Stimulated activated CD4-positive, alpha-beta T cell treated with anti-CD3 and anti-CD28 coated beads, Interleukin-2, amount 100 ng/mL, for 4 hours (primary cell): ENCODE results near the gene SARS2.
"Not testable (repeated sequence)": the region's sequence is repeated elsewhere in the genome, so short reads cannot be mapped to it uniquely, and the experiment has no call there.

Experiments used
- DNase-seq: peaks from one replicate; pipeline ENCODE4 v3.0.0-alpha.2; 2020; ENCODE audit warnings: low read depth

SARS2 gene

GRCh38 chr19:38929929-38930775, at the start of gene SARS2:
Gene SARS2 (minus strand): TSS chr19:38930763. CDS start chr19:38930736, 27 bp downstream.
- DNase-seq, result peak; percentile 86

GRCh38 chr19:38979812-38980211, 49.2 kb upstream of the SARS2 start:
- no peak for DNase-seq

GRCh38 chr19:38978326-38978689, 47.7 kb upstream of the SARS2 start:
- no peak for DNase-seq

GRCh38 chr19:38977445-38978325, 47.1 kb upstream of the SARS2 start:
- no peak for DNase-seq

GRCh38 chr19:38975861-38976271, 45.3 kb upstream of the SARS2 start:
- DNase-seq, result no peak

- no peak for DNase-seq
These were observed 44.8 kb upstream of the SARS2 start, which contains the start of gene FBXO17 for GRCh38 chr19:38975214-38975860. Gene FBXO17 (minus strand): TSS chr19:38975742. CDS start chr19:38950319, 25,423 bp downstream.

- DNase-seq, result no peak
These were observed 44.2 kb upstream of the SARS2 start for GRCh38 chr19:38974624-38975213.

- DNase-seq, result no peak
These were observed 41.1 kb upstream of the SARS2 start for GRCh38 chr19:38971672-38972071.

GRCh38 chr19:38970664-38971532, 40.3 kb upstream of the SARS2 start:
- no peak for DNase-seq

- not testable (repeated sequence) for DNase-seq
These were observed 35.6 kb upstream of the SARS2 start for GRCh38 chr19:38966149-38966548.

GRCh38 chr19:38964738-38965137, 34.2 kb upstream of the SARS2 start:
- no peak for DNase-seq

GRCh38 chr19:38959618-38960017, 29.1 kb upstream of the SARS2 start:
- DNase-seq, result no peak

GRCh38 chr19:38958301-38958700, 27.7 kb upstream of the SARS2 start:
- DNase-seq, result no peak

GRCh38 chr19:38956264-38956663, 25.7 kb upstream of the SARS2 start:
- no peak for DNase-seq

- no peak for DNase-seq
These were observed 23.1 kb upstream of the SARS2 start for GRCh38 chr19:38953677-38954076.

- peak; percentile 24 for DNase-seq
These were observed 22.0 kb upstream of the SARS2 start for GRCh38 chr19:38952395-38953165.

- no peak for DNase-seq
These were observed 20.6 kb upstream of the SARS2 start for GRCh38 chr19:38951187-38951586.

- DNase-seq, result peak; percentile 88
These were observed 19.2 kb upstream of the SARS2 start for GRCh38 chr19:38949580-38950367.
